Measurements from ENCODE around the gene LHX6. TPM values are rescaled to one million over a fixed set of nuclear protein-coding genes. Genes with fewer than 3 reads are reported as not detected.

The LHX6 gene
- total RNA-seq, 1 experiment from 2014 or later, result 1.8 TPM

- Histone ChIP-seq H3K9ac (ENCODE audit: extremely low read depth, insufficient read length, low read length) (no peak overlapping the region), H3K4me2 (ENCODE audit: insufficient read depth, insufficient read length, low read length) (no peak overlapping the region), H4K91ac (ENCODE audit: insufficient read length, low read depth, low read length) (no peak overlapping the region), H3K9me3 (ENCODE audit: control insufficient read depth, low read depth, low read length) (no peaks in the 10 kb centered on the region), H3K27ac (ENCODE audit: insufficient read length, low read depth, low read length) (no peak overlapping the region), H3K23ac (ENCODE audit: insufficient read length, low read depth, low read length) (no peak overlapping the region), H2BK12ac (ENCODE audit: insufficient read length, low read depth, low read length) (no peak overlapping the region), H3K79me2 (ENCODE audit: insufficient read depth, low read length) (peaks cover 2% of the 10 kb centered on the region; the same call in 1 of the 2 replicates), H2AK5ac (ENCODE audit: insufficient read length, low read length) (no peak overlapping the region), H2BK5ac (ENCODE audit: insufficient read length, low read length) (no peak overlapping the region), H4K8ac (replicated peaks; ENCODE audit: insufficient read length, low read depth, low read length) (no peak overlapping the region), H3K27me3 (ENCODE audit: insufficient read depth, low read length) (no peaks in the 10 kb centered on the region), H3K4me1 (ENCODE audit: insufficient read depth, low read length) (no peaks in the 10 kb centered on the region; the same call in 1 of the 2 replicates), H3K4ac (ENCODE audit: low read depth, low read length) (no peak overlapping the region), H2BK15ac (ENCODE audit: low read depth, low read length) (no peak overlapping the region), H3K14ac (ENCODE audit: insufficient read depth, low read length) (no peak overlapping the region), H2BK120ac (ENCODE audit: low read depth, low read length, poor library complexity, severe bottlenecking) (no peak overlapping the region), H3K79me1 (ENCODE audit: insufficient read depth, low read depth, low read length, poor library complexity, severe bottlenecking) (no peaks in the 10 kb centered on the region), H2AFZ (ENCODE audit: low read length) (no peak overlapping the region), H3K56ac (ENCODE audit: insufficient read length, low read depth, low read length) (no peak overlapping the region), H2BK20ac (ENCODE audit: low read depth, low read length, poor library complexity, severe bottlenecking) (no peak overlapping the region), H3K23me2 (ENCODE audit: insufficient read length, low read depth, low read length, poor library complexity, severe bottlenecking) (no peaks in the 10 kb centered on the region), H3T11ph (ENCODE audit: low read length) (no peak overlapping the region), H4K20me1 (ENCODE audit: control insufficient read depth, insufficient read depth, insufficient read length) (no peaks in the 10 kb centered on the region), H3K18ac (ENCODE audit: insufficient read length, low read depth, low read length) (no peak overlapping the region), H4K5ac (ENCODE audit: insufficient read length, low read depth, low read length) (no peak overlapping the region)
- no CpG with 5 or more reads among the region's 10 CpGs for WGBS (ENCODE audit: extremely low coverage, insufficient read length, low lambda C conversion rate)
- Mint-ChIP-seq H3K27me3 (ENCODE audit: low read depth) (no peaks in the 10 kb centered on the region), H3K4me1 (peaks cover 5 to 13% of the 10 kb centered on the region in 2 experiments), H3K9me3 (peaks cover 5 to 20% of the 10 kb centered on the region in 2 experiments; a peak in 4 of 5 replicates), H3K36me3 (ENCODE audit: insufficient read depth in 1 of 3, low read depth in 3 of 3) (peaks cover 45 to 56% (median 52%) of the 10 kb centered on the region in 3 experiments), H3K4me3 (no peak overlapping the region), H3K27ac (no peak overlapping the region)
- no peak for DNase-seq
- TF ChIP-seq CTCF (conservative IDR thresholded peaks at IDR 0.05), result no peak
These were observed 48.6 kb upstream of the LHX6 start for GRCh38 chr9:122277285-122277897.

Data from H9 (cell line).